HepG2 (cell line): Measurements from ENCODE around the gene PROC. TPM values are rescaled to one million over a fixed set of nuclear protein-coding genes. Genes with fewer than 3 reads are reported as not detected.

Experiments
- CENPT ChIP-seq: sonication (generic); formaldehyde crosslinking; IDR thresholded peaks from 2 replicates; pipeline ENCODE4 v1.8.0; 2022; ENCODE audit warnings: low read depth, mild to moderate bottlenecking, moderate library complexity, missing genetic modification reagents
- FOXJ3 ChIP-seq: sonication (generic); formaldehyde crosslinking; IDR thresholded peaks from 2 replicates; pipeline ENCODE4 v1.4.0; 2020; ENCODE audit warnings: missing genetic modification reagents, mild to moderate bottlenecking, borderline replicate concordance
- HNRNPL ChIP-seq: fragments of 200-400 bp; formaldehyde crosslinking; IDR thresholded peaks from 2 replicates; pipeline ENCODE4 v1.6.1; 2017; ENCODE audit warnings: mild to moderate bottlenecking, low read depth, low read length
- SIN3A ChIP-seq: IDR thresholded peaks from 2 replicates; pipeline ENCODE4 v1.6.1; 2011; ENCODE audit warnings: low read depth, mild to moderate bottlenecking, control low read depth, low read length, borderline replicate concordance
- YY1 ChIP-seq: IDR thresholded peaks from 2 replicates; pipeline ENCODE4 v1.6.1; 2011; ENCODE audit warnings: low read length, low read depth, moderate library complexity, mild to moderate bottlenecking; ENCODE audit not compliant: insufficient read depth, insufficient replicate concordance
- ZBTB20 ChIP-seq: sonication (generic); formaldehyde crosslinking; IDR thresholded peaks from 2 replicates; pipeline ENCODE4 v1.8.1; 2023; ENCODE audit warnings: missing genetic modification reagents, low read depth, mild to moderate bottlenecking, borderline replicate concordance
- ZNF563 ChIP-seq: sonication (generic); formaldehyde crosslinking; IDR thresholded peaks from 2 replicates; pipeline ENCODE4 v1.8.0; 2022; ENCODE audit warnings: mild to moderate bottlenecking, moderate library complexity, missing genetic modification reagents
- ZNF761 ChIP-seq: sonication (generic); formaldehyde crosslinking; conservative IDR thresholded peaks from 2 replicates; pipeline ENCODE4 v1.4.0; 2020; ENCODE audit warnings: mild to moderate bottlenecking, missing genetic modification reagents
- ZNF790 ChIP-seq: sonication (generic); formaldehyde crosslinking; IDR thresholded peaks from 2 replicates; pipeline ENCODE4 v1.8.0; 2022; ENCODE audit warnings: missing genetic modification reagents, mild to moderate bottlenecking, borderline replicate concordance
- polyA plus RNA-seq, 8 experiments: library from polyadenylated mRNA; depleted of rRNA in 3 of 8; stranded (reverse) in 7 of 8; unstranded in 1 of 8; fragments of >200 nt; fragmentation: Illumina TruSeq in 4 of 8; extraction: Trizol in 4 of 8; gene quantifications; 2 replicates each; pipeline versions ENCODE4 v1.2.1 to v1.2.3, GENCODE V29; 2011 to 2016; ENCODE audit warnings: low read depth in 4 of 8, missing spikeins in 1 of 8, mixed read lengths in 1 of 8; ENCODE audit not compliant: insufficient read depth in 1 of 8
- total RNA-seq, 5 experiments: library from RNA; depleted of rRNA; stranded (reverse); fragments of >200 nt; fragmentation: Illumina TruSeq; extraction: Trizol; gene quantifications; 2 replicates each; pipeline ENCODE4 v1.2.3, GENCODE V29; 2016; ENCODE audit warnings: low read depth in 1 of 5
- TF ChIP-seq, protein P1 (sequence below): sonication (generic); formaldehyde crosslinking; IDR thresholded peaks from 2 replicates; pipeline ENCODE4 v1.4.0; 2020; ENCODE audit warnings: mild to moderate bottlenecking, missing genetic modification reagents
- TF ChIP-seq, protein P2 (sequence below): sonication (generic); formaldehyde crosslinking; IDR thresholded peaks from 2 replicates; pipeline ENCODE4 v1.5.1; 2020; ENCODE audit warnings: mild to moderate bottlenecking, missing genetic modification reagents, moderate library complexity
- TF ChIP-seq, protein P3 (sequence below): sonication (generic); formaldehyde crosslinking; IDR thresholded peaks from 2 replicates; pipeline ENCODE4 v1.4.0; 2020; ENCODE audit warnings: mild to moderate bottlenecking, missing genetic modification reagents
- TF ChIP-seq, protein P4 (sequence below): sonication (generic); formaldehyde crosslinking; IDR thresholded peaks from 2 replicates; pipeline ENCODE4 v1.8.1; 2022; ENCODE audit warnings: low read depth, mild to moderate bottlenecking, missing genetic modification reagents

PROC gene
- total and polyA plus RNA-seq, 2 of the 13 experiments (the other 11 are each of a cell fraction or from before 2014, with no cell fraction given): 134 to 185 TPM

DNA sequence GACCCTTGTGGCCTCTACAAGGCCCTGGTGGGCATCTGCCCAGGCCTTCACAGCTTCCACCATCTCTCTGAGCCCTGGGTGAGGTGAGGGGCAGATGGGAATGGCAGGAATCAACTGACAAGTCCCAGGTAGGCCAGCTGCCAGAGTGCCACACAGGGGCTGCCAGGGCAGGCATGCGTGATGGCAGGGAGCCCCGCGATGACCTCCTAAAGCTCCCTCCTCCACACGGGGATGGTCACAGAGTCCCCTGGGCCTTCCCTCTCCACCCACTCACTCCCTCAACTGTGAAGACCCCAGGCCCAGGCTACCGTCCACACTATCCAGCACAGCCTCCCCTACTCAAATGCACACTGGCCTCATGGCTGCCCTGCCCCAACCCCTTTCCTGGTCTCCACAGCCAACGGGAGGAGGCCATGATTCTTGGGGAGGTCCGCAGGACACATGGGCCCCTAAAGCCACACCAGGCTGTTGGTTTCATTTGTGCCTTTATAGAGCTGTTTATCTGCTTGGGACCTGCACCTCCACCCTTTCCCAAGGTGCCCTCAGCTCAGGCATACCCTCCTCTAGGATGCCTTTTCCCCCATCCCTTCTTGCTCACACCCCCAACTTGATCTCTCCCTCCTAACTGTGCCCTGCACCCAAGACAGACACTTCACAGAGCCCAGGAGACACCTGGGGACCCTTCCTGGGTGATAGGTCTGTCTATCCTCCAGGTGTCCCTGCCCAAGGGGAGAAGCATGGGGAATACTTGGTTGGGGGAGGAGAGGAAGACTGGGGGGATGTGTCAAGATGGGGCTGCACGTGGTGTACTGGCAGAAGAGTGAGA is 2.0 kb downstream of the PROC start (continued):
- TF ChIP-seq ZNF790 (peak; percentile 33; the same call in 1 of the 2 replicates), ZNF761 (CRISPR knock-in tag) (0 out of 2 replicates have a peak, but pooled peaks have one; percentile 7), HNRNPL (peak; percentile 90; the same call in 1 of the 2 replicates), ZNF563 (peak; percentile 8; the same call in 1 of the 2 replicates), FOXJ3 (CRISPR knock-in tag) (no peak), CENPT (CRISPR knock-in tag) (0 out of 2 replicates have a peak, but pooled peaks have one; percentile 14), YY1 (peak; percentile 8), ZBTB20 (CRISPR knock-in tag) (no peak), SIN3A (peak; percentile 24; the same call in 1 of the 2 replicates)
- TF ChIP-seq, protein P1, sequence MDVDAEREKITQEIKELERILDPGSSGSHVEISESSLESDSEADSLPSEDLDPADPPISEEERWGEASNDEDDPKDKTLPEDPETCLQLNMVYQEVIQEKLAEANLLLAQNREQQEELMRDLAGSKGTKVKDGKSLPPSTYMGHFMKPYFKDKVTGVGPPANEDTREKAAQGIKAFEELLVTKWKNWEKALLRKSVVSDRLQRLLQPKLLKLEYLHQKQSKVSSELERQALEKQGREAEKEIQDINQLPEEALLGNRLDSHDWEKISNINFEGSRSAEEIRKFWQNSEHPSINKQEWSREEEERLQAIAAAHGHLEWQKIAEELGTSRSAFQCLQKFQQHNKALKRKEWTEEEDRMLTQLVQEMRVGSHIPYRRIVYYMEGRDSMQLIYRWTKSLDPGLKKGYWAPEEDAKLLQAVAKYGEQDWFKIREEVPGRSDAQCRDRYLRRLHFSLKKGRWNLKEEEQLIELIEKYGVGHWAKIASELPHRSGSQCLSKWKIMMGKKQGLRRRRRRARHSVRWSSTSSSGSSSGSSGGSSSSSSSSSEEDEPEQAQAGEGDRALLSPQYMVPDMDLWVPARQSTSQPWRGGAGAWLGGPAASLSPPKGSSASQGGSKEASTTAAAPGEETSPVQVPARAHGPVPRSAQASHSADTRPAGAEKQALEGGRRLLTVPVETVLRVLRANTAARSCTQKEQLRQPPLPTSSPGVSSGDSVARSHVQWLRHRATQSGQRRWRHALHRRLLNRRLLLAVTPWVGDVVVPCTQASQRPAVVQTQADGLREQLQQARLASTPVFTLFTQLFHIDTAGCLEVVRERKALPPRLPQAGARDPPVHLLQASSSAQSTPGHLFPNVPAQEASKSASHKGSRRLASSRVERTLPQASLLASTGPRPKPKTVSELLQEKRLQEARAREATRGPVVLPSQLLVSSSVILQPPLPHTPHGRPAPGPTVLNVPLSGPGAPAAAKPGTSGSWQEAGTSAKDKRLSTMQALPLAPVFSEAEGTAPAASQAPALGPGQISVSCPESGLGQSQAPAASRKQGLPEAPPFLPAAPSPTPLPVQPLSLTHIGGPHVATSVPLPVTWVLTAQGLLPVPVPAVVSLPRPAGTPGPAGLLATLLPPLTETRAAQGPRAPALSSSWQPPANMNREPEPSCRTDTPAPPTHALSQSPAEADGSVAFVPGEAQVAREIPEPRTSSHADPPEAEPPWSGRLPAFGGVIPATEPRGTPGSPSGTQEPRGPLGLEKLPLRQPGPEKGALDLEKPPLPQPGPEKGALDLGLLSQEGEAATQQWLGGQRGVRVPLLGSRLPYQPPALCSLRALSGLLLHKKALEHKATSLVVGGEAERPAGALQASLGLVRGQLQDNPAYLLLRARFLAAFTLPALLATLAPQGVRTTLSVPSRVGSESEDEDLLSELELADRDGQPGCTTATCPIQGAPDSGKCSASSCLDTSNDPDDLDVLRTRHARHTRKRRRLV: no peak
- TF ChIP-seq, protein P2, sequence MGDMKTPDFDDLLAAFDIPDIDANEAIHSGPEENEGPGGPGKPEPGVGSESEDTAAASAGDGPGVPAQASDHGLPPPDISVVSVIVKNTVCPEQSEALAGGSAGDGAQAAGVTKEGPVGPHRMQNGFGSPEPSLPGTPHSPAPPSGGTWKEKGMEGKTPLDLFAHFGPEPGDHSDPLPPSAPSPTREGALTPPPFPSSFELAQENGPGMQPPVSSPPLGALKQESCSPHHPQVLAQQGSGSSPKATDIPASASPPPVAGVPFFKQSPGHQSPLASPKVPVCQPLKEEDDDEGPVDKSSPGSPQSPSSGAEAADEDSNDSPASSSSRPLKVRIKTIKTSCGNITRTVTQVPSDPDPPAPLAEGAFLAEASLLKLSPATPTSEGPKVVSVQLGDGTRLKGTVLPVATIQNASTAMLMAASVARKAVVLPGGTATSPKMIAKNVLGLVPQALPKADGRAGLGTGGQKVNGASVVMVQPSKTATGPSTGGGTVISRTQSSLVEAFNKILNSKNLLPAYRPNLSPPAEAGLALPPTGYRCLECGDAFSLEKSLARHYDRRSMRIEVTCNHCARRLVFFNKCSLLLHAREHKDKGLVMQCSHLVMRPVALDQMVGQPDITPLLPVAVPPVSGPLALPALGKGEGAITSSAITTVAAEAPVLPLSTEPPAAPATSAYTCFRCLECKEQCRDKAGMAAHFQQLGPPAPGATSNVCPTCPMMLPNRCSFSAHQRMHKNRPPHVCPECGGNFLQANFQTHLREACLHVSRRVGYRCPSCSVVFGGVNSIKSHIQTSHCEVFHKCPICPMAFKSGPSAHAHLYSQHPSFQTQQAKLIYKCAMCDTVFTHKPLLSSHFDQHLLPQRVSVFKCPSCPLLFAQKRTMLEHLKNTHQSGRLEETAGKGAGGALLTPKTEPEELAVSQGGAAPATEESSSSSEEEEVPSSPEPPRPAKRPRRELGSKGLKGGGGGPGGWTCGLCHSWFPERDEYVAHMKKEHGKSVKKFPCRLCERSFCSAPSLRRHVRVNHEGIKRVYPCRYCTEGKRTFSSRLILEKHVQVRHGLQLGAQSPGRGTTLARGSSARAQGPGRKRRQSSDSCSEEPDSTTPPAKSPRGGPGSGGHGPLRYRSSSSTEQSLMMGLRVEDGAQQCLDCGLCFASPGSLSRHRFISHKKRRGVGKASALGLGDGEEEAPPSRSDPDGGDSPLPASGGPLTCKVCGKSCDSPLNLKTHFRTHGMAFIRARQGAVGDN (CRISPR knock-in tag): peak; percentile 73
- TF ChIP-seq, protein P3, sequence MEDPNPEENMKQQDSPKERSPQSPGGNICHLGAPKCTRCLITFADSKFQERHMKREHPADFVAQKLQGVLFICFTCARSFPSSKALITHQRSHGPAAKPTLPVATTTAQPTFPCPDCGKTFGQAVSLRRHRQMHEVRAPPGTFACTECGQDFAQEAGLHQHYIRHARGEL (CRISPR knock-in tag): no peak
- TF ChIP-seq, protein P4, sequence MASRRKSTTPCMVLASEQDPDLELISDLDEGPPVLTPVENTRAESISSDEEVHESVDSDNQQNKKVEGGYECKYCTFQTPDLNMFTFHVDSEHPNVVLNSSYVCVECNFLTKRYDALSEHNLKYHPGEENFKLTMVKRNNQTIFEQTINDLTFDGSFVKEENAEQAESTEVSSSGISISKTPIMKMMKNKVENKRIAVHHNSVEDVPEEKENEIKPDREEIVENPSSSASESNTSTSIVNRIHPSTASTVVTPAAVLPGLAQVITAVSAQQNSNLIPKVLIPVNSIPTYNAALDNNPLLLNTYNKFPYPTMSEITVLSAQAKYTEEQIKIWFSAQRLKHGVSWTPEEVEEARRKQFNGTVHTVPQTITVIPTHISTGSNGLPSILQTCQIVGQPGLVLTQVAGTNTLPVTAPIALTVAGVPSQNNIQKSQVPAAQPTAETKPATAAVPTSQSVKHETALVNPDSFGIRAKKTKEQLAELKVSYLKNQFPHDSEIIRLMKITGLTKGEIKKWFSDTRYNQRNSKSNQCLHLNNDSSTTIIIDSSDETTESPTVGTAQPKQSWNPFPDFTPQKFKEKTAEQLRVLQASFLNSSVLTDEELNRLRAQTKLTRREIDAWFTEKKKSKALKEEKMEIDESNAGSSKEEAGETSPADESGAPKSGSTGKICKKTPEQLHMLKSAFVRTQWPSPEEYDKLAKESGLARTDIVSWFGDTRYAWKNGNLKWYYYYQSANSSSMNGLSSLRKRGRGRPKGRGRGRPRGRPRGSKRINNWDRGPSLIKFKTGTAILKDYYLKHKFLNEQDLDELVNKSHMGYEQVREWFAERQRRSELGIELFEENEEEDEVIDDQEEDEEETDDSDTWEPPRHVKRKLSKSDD (CRISPR knock-in tag): 0 out of 2 replicates have a peak, but pooled peaks have one; percentile 9
